Hematopoietic multipotent progenitor cell treated with erythropoietin and hydrocortisone succinate and interleukin-3 and kit ligand, for 6 days (in vitro differentiated cells): ENCODE data around the gene LRRTM2.
"Not testable (repeated sequence)": the region's sequence is repeated elsewhere in the genome, so short reads cannot be mapped to it uniquely, and the experiment has no call there.

Experiments
- DNase-seq: peaks from one replicate; pipeline ENCODE4 v3.0.0-alpha.2; 2015

Gene LRRTM2, protein sequence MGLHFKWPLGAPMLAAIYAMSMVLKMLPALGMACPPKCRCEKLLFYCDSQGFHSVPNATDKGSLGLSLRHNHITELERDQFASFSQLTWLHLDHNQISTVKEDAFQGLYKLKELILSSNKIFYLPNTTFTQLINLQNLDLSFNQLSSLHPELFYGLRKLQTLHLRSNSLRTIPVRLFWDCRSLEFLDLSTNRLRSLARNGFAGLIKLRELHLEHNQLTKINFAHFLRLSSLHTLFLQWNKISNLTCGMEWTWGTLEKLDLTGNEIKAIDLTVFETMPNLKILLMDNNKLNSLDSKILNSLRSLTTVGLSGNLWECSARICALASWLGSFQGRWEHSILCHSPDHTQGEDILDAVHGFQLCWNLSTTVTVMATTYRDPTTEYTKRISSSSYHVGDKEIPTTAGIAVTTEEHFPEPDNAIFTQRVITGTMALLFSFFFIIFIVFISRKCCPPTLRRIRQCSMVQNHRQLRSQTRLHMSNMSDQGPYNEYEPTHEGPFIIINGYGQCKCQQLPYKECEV

DNA sequence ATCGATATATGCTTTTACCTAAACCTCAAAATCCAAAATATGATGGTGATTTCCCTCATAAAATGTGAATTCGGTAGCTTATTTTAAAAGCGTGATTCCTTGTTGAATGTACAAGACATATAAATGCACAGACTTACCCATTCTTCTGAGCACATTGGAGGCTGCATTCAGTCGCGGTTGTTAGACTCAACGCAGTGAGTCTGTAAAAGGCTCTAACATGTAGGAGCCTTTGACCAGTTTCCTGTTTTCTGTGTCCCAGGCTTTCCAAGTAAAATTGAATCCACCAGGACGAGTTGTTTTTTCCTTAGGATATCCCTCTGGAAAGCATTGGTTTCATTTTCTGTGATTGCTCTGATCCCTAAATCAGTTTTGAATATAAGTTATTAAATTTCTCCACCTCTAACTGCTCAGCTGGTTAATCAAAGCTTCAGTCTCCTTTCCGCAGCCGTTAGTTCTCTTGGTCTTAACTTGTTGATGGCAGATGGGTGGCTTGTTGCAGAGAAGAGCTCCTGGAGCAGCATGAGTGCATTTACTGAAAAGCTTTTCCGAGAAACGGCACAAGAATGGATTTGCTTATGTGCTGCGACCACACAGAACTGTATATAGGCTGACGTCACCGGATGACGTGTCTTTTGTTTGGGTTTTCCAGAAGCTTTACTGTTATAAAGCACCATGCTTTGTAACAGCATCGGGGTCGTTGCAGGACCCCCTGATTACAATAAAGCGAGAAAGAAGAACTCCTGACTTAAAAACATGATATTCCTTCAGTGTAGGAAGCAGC lies at the start of gene LRRTM2:
Gene LRRTM2 (minus strand): TSS at position 565 of the 781 bp plus-strand sequence. CDS start 424 bp downstream, at position 141.
- no peak for DNase-seq

DNA sequence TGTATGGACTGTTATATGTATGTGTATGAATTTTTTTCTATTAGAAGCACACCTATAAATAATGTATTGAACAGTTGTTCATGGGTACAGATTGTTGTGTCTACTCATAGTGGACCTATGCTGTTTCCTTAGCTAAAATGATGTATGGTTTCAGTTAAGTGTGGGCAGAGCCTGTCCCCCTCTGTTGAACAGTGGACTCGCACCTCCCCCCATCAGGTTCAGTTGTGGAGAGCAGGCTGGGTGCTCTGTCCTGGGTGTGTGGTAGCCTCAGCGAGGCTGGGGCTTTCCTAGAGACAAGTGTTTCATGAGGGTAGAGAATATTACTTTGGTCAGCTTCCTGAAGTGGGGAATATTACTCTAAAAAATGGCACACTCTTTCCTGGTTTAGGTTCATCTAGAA lies 47.4 kb upstream of the LRRTM2 start:
- DNase-seq, result no peak

DNA sequence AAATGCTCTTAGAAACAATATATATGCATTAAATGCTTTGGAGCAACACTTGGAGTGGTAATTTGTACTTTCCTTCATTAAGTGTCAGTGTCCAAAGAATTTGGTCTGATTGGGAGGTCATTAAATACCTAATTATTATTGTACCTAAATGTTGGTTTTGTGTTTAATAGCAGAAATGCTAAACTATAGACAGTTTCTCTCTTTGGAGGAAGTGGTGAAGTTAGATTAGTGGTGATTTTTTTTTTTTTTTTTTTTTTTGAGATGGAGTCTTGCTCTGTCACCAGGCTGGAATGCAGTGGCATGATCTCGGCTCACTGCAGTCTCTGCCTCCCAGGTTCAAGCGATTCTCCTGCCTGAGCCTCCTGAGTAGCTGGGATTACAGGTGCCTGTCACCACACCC lies 46.2 kb upstream of the LRRTM2 start:
- DNase-seq, result not testable (repeated sequence)

- DNase-seq, result no peak
Observed at GRCh38 chr5:138920181-138920580, 45.0 kb upstream of the LRRTM2 start.

DNA sequence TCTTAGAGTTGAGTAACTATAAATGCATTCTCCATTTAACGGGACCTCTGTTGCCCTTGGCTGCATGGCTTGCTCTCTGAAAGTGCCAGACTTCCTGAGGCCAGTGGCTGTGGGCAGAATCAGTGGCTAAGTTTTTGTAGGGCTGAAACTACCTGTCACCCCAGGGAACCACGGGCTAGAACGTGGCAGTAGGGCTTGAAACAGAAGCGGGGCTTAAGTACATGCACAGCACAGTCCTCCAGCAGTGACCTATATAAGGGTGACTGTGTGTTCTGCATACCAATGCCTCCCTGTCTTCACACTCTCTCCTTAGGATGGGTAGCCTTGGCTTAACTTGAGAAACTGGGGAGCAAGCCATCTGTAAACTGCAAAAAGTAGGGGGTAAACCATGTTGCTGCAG lies 43.6 kb upstream of the LRRTM2 start:
- no peak for DNase-seq

DNA sequence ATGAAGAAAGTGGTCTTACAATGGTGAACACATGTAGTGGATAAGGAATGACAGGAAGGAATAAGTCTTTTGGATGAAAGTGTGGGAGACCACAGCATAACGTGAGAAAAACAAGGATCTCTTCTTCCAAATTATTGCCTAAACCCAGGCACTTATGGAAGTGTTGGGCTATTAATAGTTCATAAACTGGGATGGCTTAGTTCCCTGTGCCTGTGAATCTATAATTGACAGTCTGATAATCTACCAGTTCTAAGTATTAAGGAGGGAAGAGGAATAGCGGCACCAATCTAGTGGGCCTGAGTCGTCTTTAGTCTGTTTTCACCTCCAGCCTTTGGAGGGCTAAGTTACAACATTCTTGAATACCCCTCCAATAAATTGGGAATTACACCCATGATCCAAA lies 39.2 kb upstream of the LRRTM2 start:
- DNase-seq, result no peak

GRCh38 chr5:138913773-138914172 lies 38.6 kb upstream of the LRRTM2 start:
- no peak for DNase-seq

GRCh38 chr5:138912093-138912492 lies 37.0 kb upstream of the LRRTM2 start:
- DNase-seq, result no peak

DNA sequence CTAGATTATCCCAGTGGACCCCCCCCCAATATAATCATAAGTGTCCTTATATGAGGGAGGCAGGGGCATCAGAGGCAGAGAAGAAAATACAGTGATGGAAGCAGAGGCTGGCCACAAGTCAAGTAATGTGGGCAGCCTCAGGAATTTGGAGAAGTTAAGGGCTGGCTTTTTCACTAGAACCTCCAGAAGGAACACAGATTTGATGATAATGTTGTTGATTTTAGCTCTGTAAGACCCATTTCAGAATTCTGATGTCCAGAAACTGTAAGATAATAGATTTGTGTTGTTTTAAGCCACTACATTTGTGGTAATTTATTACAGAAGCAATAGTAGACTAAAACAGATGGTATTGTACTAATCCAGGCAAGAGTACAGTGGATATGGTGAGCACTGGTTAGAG lies 36.3 kb upstream of the LRRTM2 start:
- no peak for DNase-seq

DNA sequence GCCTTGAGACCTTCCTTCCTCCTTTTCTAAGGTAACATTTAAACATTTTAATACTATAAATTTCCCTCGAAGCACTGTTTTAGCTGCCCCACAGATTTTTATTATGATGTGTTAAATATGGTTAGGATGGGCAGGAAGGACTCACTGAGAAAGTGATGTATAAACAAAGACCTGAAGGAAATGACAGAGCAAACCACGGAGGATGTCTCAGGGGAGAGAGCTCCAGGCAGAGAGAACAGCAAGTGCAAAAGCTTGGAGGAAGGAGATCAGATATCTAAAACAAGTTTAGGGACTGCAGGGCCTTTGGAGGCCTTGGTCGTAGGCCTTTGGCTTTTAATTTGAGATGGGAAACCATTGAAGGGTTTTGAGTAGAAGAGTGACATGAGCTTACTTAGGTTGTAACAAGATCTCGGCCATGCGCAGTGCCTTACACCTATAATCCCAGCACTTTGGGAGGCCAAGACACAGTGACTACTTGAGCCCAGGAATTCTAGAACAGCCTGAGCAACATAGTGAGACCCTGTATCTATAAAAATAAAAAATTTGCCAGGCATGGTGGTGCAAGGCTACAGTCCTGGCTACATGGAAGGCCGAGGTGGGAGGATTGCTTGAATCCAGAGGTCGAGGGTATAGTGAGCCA lies 35.5 kb upstream of the LRRTM2 start:
- DNase-seq, result no peak

DNA sequence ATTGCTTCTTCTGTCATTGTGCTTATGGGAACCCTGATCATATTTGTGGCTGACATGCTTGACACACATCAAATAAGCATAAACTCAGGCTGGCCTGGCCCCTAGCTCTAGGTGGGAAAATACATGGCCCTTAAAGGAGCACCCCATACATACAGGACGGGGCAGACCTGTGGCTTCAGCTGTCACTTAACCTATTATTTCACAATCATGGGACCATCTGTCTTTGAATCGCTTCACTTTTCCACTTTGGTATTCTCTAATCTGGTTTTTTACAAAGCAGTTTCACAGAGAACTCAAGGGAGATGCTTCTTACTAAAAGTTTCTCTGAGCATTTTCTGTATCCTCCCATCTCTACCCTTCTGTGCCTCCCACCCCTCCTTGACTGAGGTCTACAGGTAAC lies 34.6 kb upstream of the LRRTM2 start:
- DNase-seq, result no peak

- no peak for DNase-seq
Observed at GRCh38 chr5:138905541-138905940, 30.4 kb upstream of the LRRTM2 start.

- no peak for DNase-seq
Observed at GRCh38 chr5:138903130-138903775, 28.1 kb upstream of the LRRTM2 start.

DNA sequence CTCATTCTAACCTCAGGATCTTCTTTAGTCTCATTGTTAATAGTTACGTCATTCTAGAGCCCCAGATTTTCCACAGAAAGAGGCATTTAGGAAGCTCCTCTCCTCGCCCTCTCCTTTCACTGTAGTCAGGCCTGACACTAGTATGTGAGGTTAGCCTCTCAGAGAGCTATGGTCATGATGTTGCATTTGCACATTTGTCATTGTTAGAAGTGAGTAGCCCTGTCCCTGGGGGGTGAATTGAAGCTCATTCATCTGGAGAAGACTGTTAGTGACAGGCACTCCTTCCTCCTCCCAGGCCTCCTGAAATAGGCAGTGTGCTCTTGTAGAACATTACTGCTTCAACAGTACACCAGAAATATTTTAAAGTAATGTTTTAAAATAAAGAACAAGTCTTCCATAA lies 26.6 kb upstream of the LRRTM2 start:
- DNase-seq, result no peak

DNA sequence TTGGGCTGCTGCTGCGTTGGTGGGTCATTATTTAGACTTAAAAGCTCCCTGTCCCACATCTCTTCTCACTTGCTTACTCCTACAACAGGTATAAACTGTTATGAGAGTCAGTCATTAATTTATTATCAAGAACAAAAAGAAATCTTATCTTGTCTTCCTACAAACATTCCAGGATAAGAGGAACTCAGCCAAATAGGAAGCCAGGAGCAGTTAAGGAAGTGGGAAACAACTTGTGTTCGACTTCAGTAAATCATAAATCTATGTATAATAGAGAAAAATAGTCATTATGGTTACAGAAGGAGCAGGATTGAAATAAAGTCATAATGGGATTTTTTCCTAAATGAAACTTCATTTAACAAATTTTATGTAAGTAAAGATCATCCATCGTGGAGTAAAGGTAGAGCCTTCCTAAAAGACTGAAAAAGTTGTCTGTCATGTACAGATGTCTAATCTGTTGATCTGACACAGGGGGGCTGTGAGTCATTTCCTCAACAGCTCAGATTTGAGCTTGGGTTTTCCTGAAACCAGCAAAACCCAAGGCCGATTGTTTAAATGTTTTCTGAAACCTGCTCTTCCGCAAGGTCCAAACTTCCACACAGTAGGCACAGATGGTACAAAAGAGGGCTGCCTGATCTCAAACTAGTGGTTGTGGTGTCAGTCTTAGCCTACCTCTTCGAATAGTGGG lies 25.3 kb upstream of the LRRTM2 start:
- no peak for DNase-seq

DNA sequence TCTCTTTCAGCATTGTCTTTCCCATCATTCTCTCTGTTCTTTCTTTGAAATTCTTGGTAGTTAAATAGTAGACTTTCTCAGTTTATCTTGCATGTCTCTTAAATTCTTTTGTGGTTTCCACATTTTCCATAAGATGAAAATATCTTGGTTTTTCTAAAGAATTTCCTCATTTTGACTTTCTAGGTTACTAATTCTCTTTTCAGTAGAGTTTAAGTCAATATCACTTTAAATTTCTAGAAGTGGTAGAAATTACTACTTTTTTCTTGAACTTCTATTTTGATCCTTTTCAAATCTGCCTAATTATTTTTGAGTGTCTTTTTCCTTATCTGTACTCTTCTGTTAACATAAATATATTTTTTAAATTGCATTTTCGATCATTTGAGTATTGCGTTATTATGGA lies 23.6 kb upstream of the LRRTM2 start:
- DNase-seq, result no peak

DNA sequence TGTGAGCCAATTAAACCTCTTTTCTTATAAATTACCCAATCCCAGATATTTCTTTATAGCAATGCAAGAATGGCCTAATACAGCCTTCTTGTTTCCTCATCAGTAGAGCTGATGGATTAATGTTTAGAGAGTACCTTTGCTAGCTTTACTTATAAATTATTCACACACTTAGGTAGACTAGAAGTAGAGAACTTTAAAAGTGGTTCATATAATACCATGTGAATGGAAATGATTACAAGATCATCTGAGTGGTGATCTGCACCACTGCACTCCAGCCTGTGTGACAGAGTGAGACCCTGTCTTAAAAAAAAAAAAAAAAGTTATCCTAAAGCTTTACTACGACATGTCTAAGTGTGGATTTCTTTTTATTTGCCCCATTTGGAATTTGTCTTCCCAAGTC lies 23.2 kb upstream of the LRRTM2 start:
- no peak for DNase-seq

DNA sequence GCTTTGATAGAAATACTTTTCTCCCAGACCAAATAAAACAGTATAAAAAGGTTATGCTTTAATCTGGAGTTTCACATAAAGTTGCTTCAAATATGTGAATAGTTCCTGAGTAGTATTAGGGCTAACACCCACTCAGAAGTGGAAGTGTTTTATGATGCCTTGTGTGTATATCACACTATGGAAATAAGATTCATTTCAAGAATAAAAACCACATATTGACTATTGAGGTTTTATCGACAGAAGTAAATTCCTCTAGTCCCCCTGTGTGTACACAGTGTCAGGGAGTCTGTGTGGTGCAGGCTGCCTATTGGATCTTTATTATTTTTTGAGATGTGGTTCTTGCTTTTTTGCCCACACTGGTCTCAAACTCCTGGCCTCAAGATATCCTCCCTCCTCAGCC lies 20.8 kb upstream of the LRRTM2 start:
- no peak for DNase-seq

DNA sequence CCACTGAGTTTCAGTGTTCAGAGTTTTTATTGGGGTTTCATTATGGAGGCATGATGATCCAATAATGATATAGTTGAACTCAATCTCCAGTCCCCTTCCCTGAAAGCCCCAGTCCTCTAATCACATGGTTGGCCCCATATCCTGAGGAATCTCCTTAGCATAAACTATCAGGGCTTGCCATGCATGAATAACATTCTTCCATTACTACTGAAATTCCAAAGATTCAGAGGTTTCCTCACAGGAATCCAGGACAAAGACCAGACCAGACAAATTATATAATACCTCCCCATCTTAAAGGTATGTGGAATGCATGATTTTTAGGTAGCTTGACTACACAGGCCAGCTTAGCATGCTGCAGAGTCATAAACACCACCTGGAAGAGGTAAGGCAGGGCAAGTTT lies 15.5 kb upstream of the LRRTM2 start:
- no peak for DNase-seq

DNA sequence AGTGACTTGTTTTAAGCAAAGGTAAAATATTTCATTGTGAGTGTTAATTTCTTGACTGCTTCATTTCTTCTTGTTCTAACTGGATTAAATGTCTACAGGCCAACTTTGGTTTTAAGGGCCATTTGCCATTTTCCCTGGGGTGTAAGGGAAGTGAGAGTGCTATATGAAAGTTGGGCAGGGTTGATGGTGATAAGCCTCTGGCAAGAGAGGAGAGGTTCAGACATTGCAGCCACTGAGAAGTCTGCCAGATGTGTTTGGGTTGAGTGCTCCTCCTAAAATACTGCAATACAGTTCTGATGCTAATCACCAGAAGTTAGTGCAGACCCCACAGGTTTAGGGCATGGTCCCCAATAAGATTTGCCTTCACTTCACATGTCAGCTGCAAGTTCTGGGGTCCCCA lies 14.9 kb upstream of the LRRTM2 start:
- no peak for DNase-seq

DNA sequence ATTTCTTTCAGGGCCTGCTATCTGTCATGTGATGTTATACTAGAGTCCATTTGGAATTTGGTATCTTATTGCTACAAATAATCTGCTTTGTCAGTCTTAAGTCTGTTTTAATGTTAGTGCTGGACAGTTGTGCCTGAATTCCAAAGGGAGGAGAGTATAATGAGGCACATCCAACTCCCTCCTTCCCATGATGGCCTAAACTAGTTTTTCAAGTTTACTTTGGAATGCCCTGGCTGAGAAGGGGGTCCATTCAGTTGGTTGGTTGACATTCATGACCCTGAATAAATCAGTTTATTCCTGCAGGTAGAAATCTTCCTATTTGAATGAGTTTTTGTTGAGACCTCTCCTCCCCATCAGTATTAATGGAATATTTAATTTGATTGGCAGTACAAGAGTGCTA lies 9.4 kb upstream of the LRRTM2 start:
- DNase-seq, result no peak

- no peak for DNase-seq
Observed at GRCh38 chr5:138884094-138884493, 9.0 kb upstream of the LRRTM2 start.

GRCh38 chr5:138883211-138883610 lies 8.1 kb upstream of the LRRTM2 start:
- DNase-seq, result no peak
